Activated CD4-positive, alpha-beta memory T cell treated with anti-CD3 and anti-CD28 coated beads for 36 hours (primary cell): ENCODE measurements around the gene HBA1. TPM values are rescaled to one million over a fixed set of nuclear protein-coding genes. Genes with fewer than 3 reads are reported as not detected.
A peak's percentile ranks its signal among the peaks of the same experiment; 100 is the strongest.
"Not testable (repeated sequence)": the region's sequence is repeated elsewhere in the genome, so short reads cannot be mapped to it uniquely, and the experiment has no call there.

ENCODE experiments used
- CTCF ChIA-PET: fragments of 350-600 bp; sonication (Branson Sonifier 250); formaldehyde crosslinking; loops from one replicate; lab custom pipeline; 2021; ENCODE audit warnings: antibody characterized with exemption, inconsistent platforms; lab: Charles Lee
- POLR2A ChIA-PET: fragments of 350-600 bp; sonication (Branson Sonifier 250); formaldehyde crosslinking; loops from one replicate; lab custom pipeline; 2021; ENCODE audit warnings: antibody characterized with exemption; lab: Charles Lee
- DNase-seq: peaks from one replicate; pipeline ENCODE4 v3.0.0-alpha.2; 2020
- H3K27ac Mint-ChIP-seq: one replicate; pipeline ENCODE4 v1.8.0; 2021; ENCODE audit warnings: mixed read lengths
- H3K27me3 Mint-ChIP-seq: one replicate; pipeline ENCODE4 v1.8.0; 2021; ENCODE audit warnings: mixed read lengths
- H3K36me3 Mint-ChIP-seq: one replicate; pipeline ENCODE4 v1.8.0; 2021; ENCODE audit warnings: mixed read lengths
- H3K4me1 Mint-ChIP-seq: one replicate; pipeline ENCODE4 v1.8.0; 2021; ENCODE audit warnings: low read depth, mixed read lengths
- H3K4me3 Mint-ChIP-seq: one replicate; pipeline ENCODE4 v1.8.0; 2021; ENCODE audit warnings: mild to moderate bottlenecking, mixed read lengths
- H3K9me3 Mint-ChIP-seq: one replicate; pipeline ENCODE4 v1.8.0; 2021; ENCODE audit warnings: mixed read lengths
- intact Hi-C: fragments of 100-400 bp; cut with micrococcal nuclease; formaldehyde crosslinking; loops from one replicate; pipeline ENCODE4 v1.15.1; 2023
- total RNA-seq, 2 experiments: library from RNA; stranded (reverse); gene quantifications; one replicate each; pipeline ENCODE4 v1.2.3, GENCODE V29; 2021

Gene HBA1
- total RNA-seq, 2 experiments from 2014 or later: not detected

DNA sequence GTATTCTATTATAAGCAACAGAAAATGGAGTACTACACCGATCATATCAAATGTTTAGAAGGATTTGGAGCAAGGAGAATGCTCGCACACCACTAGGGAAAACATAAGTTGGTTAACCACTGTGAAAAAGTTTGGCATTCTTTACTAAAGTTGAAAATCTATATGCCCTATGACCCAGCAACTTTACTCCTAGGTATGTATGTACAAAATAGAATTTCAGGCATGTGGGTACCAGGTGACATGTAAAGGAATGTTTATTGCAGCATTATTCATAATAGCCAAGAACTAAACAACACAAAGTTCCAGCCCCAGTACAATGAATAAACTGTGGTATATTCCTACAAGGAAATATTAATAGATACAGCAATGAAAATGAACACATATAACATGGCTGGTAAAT, 29.8 kb upstream of the HBA1 start:
- Mint-ChIP-seq H3K27ac (no peak overlapping the region), H3K9me3 (no peaks in the 10 kb centered on the region), H3K27me3 (peaks cover 8% of the 10 kb centered on the region), H3K4me1 (no peaks in the 10 kb centered on the region), H3K4me3 (no peak overlapping the region), H3K36me3 (no peaks in the 10 kb centered on the region)
- no peak for DNase-seq
- CTCF ChIA-PET: no interaction called here
- intact Hi-C loops: no loop called here
- POLR2A ChIA-PET: no interaction called here

- ChIA-PET POLR2A (no interaction called here), CTCF (no interaction called here)
- Mint-ChIP-seq H3K27ac (no peak overlapping the region), H3K9me3 (no peaks in the 10 kb centered on the region), H3K4me1 (no peaks in the 10 kb centered on the region), H3K27me3 (peaks cover 4% of the 10 kb centered on the region), H3K36me3 (no peaks in the 10 kb centered on the region), H3K4me3 (no peak overlapping the region)
- intact Hi-C loops: no loop called here
- no peak for DNase-seq
Measured at GRCh38 chr16:149024-149660, 27.3 kb upstream of the HBA1 start.

- peaks cover 14% of the 10 kb centered on the region for H3K27me3 Mint-ChIP-seq
- H3K36me3 Mint-ChIP-seq: no peaks in the 10 kb centered on the region
- POLR2A ChIA-PET: no interaction called here
Measured at GRCh38 chr16:152141-153128, 24.0 kb upstream of the HBA1 start, which contains the start of gene HBZ. TSS of gene HBZ (plus strand) at chr16:152644. CDS start at chr16:152910, 266 bp downstream.

GRCh38 chr16:153129-153521, 23.4 kb upstream of the HBA1 start:
- intact Hi-C loops, H3K36me3 Mint-ChIP-seq, H3K27ac Mint-ChIP-seq, H3K4me3 Mint-ChIP-seq, H3K4me1 Mint-ChIP-seq, POLR2A ChIA-PET, DNase-seq, H3K9me3 Mint-ChIP-seq, CTCF ChIA-PET: not testable (repeated sequence)
- peaks cover 14% of the 10 kb centered on the region for H3K27me3 Mint-ChIP-seq

More at GRCh38 chr16:152141-153128, 24.0 kb upstream of the HBA1 start, which contains the start of gene HBZ:
- Mint-ChIP-seq H3K4me1 (peaks cover 5% of the 10 kb centered on the region), H3K9me3 (no peaks in the 10 kb centered on the region), H3K27ac (no peak within 1 kb of the TSS), H3K4me3 (no peak within 1 kb of the TSS)
- DNase-seq: no peak
- intact Hi-C loops: no loop called here
- CTCF ChIA-PET: no interaction called here

DNA sequence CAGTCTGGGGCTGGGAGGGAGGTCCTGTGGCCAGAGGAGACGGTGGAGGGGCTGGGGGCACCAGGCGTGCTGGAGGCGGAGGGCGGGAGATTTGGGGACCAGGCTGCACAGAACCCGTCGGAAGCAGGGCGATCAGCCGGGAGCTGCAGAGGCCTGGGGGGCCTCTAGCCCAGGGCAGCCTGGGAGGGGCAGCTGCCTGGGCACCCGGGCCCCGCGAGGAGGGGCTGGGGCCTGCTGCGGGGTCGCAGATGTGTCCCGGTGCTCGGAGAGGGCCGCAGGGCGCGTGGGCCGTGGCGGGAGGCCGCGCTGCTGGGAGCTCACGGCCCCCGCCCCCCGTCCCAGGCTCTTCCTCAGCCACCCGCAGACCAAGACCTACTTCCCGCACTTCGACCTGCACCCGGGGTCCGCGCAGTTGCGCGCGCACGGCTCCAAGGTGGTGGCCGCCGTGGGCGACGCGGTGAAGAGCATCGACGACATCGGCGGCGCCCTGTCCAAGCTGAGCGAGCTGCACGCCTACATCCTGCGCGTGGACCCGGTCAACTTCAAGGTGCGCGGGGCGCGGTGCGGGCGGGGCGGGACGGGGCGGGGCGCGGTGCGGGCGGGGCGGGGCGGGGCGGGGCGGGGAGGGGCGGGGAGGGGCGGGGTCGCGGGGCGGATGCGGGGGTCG, 22.8 kb upstream of the HBA1 start:
- H3K36me3 Mint-ChIP-seq, POLR2A ChIA-PET, H3K4me3 Mint-ChIP-seq, H3K9me3 Mint-ChIP-seq, H3K4me1 Mint-ChIP-seq, DNase-seq, intact Hi-C loops, CTCF ChIA-PET, H3K27ac Mint-ChIP-seq: not testable (repeated sequence)
- H3K27me3 Mint-ChIP-seq: peaks cover 16% of the 10 kb centered on the region

DNA sequence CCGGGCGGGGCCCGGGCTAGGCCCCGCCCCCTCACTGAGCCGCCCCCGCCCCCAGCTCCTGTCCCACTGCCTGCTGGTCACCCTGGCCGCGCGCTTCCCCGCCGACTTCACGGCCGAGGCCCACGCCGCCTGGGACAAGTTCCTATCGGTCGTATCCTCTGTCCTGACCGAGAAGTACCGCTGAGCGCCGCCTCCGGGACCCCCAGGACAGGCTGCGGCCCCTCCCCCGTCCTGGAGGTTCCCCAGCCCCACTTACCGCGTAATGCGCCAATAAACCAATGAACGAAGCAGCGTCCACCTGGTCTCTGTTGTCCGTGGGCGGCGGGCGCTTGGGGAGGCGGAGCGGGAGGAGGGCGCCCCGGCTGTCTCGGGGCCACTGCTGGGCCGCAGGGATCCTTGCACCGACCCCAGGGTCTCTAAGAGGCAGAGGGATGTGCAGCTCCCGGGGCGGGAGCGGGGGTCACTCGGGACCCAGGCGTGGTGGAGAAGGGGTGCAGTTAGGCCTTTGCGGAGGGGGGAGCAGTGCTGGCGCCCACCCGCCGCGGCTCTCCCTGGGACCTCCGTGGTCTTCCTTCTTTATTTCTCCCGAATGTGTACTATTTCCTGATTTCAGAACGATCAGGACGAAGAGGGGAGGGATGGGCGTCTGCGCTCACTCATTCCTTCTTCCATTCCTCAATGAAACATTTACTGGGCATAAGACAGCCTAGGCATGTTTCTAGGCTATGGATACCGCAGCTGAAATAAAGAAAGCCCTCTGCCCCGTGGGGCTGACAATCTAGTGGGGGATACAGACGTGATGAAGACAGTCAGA, 22.1 kb upstream of the HBA1 start:
- Mint-ChIP-seq H3K27ac (no peak overlapping the region), H3K4me1 (peaks cover 5% of the 10 kb centered on the region), H3K4me3 (peak overlapping the region; percentile 45), H3K36me3 (no peaks in the 10 kb centered on the region), H3K9me3 (no peaks in the 10 kb centered on the region), H3K27me3 (peaks cover 21% of the 10 kb centered on the region)
- intact Hi-C loops: no loop called here
- CTCF ChIA-PET: no interaction called here
- peak; percentile 28 for DNase-seq
- POLR2A ChIA-PET: no interaction called here

DNA sequence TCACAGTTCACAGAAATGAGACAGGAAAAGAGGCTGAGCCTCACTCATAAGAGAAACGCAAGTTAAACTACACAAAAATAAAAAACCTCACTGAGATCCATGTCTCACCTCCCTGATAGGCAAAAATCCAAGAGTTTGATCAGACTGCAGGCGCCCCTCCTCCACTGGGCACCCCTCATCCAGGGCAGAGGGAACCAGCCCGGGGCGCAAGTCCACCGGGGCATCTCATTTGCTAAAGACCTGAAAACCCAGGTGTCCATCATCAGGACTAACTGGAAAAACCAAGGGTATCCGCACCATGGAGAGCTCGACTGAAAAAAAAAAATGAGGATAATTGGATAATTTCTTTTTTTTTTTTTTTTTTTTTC, 21.5 kb upstream of the HBA1 start:
- CTCF ChIA-PET: no interaction called here
- peaks cover 23% of the 10 kb centered on the region for H3K27me3 Mint-ChIP-seq
- peak overlapping the region; percentile 45 for H3K4me3 Mint-ChIP-seq
- no peak overlapping the region for H3K27ac Mint-ChIP-seq
- no peak for DNase-seq
- no peaks in the 10 kb centered on the region for H3K9me3 Mint-ChIP-seq
- H3K4me1 Mint-ChIP-seq: peaks cover 5% of the 10 kb centered on the region
- POLR2A ChIA-PET: no interaction called here
- no peaks in the 10 kb centered on the region for H3K36me3 Mint-ChIP-seq
- intact Hi-C loops: no loop called here

GRCh38 chr16:159136-159849, 17.2 kb upstream of the HBA1 start:
- Mint-ChIP-seq H3K36me3 (no peaks in the 10 kb centered on the region), H3K4me3 (no peak overlapping the region), H3K9me3 (no peaks in the 10 kb centered on the region), H3K4me1 (peaks cover 5% of the 10 kb centered on the region), H3K27ac (no peak overlapping the region), H3K27me3 (peaks cover 34% of the 10 kb centered on the region)
- intact Hi-C loops: no loop called here
- no peak for DNase-seq
- ChIA-PET POLR2A (no interaction called here), CTCF (interaction anchor here (1.4 kb wide), 1 partner anchor 52 kb away, joined by 4 read pairs; no protein-coding TSS in a partner anchor)

DNA sequence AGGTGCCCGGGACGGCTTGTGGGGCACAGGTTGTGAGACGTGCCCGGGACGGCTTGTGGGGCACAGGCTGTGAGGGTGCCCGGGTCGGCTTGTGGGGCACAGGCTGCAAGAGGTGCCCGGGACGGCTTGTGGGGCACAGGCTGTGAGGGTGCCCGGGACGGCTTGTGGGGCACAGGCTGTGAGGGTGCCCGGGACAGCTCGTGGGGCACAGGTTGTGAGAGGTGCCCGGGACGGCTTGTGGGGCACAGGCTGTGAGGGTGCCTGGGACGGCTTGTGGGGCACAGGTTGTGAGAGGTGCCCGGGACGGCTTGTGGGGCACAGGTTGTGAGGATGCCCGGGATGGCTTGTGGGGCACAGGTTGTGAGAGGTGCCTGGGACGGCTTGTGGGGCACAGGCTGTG, 16.2 kb upstream of the HBA1 start:
- intact Hi-C loops, POLR2A ChIA-PET, H3K9me3 Mint-ChIP-seq, DNase-seq, H3K27ac Mint-ChIP-seq, H3K4me3 Mint-ChIP-seq, H3K4me1 Mint-ChIP-seq, CTCF ChIA-PET, H3K36me3 Mint-ChIP-seq: not testable (repeated sequence)
- peaks cover 30% of the 10 kb centered on the region for H3K27me3 Mint-ChIP-seq

DNA sequence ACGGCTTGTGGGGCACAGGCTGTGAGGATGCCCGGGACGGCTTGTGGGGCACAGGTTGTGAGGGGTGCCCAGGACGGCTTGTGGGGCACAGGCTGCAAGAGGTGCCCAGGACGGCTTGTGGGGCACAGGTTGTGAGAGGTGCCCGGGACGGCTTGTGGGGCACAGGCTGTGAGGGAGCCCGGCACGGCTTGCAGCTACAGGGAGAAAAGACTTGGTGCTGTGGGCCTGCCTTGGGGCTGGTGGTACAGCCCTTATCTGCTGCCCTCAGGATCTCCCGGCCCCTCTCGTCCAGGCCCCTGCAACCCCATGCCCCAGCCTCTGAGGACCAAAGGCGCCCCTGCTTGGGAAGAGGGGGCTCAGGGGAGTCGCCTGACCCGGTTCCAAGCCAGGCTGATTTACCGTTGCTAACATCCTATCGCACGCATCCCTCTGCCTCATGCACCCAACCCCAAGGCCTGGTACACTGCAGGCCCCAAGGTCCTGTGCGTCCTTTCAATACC, 15.7 kb upstream of the HBA1 start:
- ChIA-PET CTCF (no interaction called here), POLR2A (no interaction called here)
- Mint-ChIP-seq H3K9me3 (no peaks in the 10 kb centered on the region), H3K27ac (no peak overlapping the region), H3K4me1 (no peaks in the 10 kb centered on the region), H3K36me3 (no peaks in the 10 kb centered on the region), H3K27me3 (peaks cover 32% of the 10 kb centered on the region), H3K4me3 (no peak overlapping the region)
- no peak for DNase-seq
- intact Hi-C loops: no loop called here

GRCh38 chr16:162271-162991, 14.0 kb upstream of the HBA1 start:
- intact Hi-C loops: no loop called here
- Mint-ChIP-seq H3K36me3 (no peaks in the 10 kb centered on the region), H3K27ac (no peak overlapping the region), H3K27me3 (peaks cover 44% of the 10 kb centered on the region), H3K9me3 (no peaks in the 10 kb centered on the region), H3K4me1 (peaks cover 5% of the 10 kb centered on the region), H3K4me3 (no peak overlapping the region)
- ChIA-PET CTCF (no interaction called here), POLR2A (no interaction called here)
- DNase-seq: no peak
